NCI-H2029 treated with DMSO at 0.1 percent for 48 hours (cell line): ENCODE data around the gene TRIM23.

Source experiments
- DNase-seq: peaks from one replicate; lab custom pipeline; 2025; lab: John Stamatoyannopoulos, UW

TRIM23 gene

GRCh38 chr5:65563777-65564176 is 60.4 kb downstream of the TRIM23 start:
- DNase-seq, result no peak

DNA sequence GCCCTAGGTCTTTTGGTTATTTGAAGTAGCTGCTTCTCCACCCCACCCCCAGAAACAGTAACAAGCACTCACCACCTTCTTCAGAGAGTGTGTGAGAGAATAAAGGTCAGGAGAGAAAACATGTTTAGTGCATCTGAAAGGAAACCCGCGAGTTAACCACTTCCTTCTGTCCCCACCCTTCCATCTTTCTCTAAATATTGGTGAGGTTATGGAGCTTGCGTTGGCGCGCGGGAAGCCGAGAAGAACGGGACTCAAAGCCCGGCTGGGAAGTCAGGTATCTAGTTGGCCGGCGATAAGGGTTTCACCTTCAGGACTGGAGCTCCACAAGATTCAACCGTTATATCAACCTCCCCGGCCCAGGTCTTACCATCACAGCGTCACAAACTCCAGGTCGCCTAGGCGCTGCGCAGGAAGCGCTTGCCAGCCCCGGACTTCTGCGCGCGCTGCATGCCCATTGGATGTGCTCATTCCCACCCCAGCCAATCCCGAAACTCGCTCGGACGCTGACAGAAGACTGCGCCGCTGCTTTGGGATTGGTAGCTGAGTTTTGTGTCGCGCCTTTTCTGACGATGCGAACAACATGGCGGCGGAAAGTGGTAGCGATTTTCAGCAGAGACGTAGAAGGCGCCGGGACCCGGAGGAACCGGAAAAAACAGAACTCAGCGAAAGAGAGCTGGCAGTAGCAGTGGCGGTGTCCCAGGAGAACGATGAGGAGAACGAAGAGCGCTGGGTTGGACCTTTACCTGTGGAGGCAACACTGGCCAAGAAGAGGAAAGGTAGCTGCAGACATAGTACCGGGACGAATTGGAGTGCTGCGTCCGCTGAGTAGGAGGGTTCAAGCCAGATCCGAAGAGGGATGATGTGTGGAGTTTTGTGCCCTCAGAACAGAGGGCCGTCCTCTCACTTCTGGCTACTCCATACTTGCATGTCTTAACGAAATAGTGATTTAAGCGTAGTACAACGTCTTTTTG is 61.1 kb downstream of the TRIM23 start, which contains the start of the genes CENPK and PPWD1:
Gene CENPK, minus strand, starts transcription at position 438 of the 971 bp plus-strand sequence. CDS start 8,261 bp downstream, outside the sequence.
Gene PPWD1, plus strand, starts transcription at position 566 of the 971 bp plus-strand sequence. Its CDS starts 15 bp downstream, at position 581.
- peak; percentile 92 for DNase-seq

DNA sequence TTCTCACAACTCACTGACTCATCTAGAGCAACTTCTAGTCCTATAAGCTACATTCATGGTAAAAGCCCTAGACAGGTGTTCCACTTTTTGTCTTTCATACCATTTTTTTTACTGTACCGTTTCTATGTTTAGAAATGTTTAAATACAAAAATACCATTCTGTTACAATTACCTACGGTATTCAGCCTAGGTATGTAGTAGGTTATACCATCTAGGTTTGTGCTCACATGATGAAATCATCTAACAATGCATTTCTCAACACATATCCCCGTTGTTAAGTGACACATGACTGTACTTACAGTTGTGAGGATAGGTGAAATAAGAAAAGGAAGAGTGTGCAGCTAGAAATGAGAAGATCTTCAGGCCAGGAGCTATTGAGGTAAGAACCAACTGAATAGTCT is 67.4 kb downstream of the TRIM23 start:
- no peak for DNase-seq

DNA sequence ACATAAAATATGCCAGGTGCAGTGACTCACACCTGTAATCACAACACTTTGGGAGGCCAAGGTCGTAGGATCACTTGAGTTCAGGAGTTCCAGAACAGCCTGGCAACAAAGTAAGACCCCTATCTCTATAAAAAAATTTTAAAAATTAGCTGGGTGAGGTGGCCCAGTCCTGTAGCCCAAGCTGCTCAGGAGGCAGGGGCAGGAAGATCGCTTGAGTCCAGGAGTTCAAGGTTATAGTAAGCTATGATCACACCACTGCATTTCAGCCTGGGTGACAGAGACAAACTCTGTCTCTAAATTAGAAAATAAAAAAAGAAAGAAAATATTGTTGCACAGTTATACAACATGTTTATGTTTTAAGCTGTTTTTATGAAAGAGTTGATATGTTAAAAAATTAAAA is 68.0 kb downstream of the TRIM23 start:
- no peak for DNase-seq

DNA sequence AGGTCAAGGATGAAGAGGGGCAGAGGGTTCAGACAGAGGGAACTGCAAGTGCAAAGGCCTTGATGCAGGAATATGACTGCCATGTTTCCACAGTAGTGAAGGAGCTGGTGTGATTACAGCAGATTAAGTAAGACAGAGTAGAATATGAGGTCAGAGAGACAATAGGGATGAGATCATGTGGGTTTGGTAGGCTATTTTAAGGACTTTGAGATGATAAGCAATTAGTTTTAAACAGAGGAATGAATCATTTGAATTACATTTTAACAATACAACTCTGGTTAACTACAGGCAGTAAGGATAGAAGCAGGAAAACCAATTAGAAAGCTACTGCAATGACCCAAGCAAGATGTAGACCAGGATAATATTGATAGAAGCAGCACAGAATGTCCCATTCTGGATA is 68.8 kb downstream of the TRIM23 start:
- no peak for DNase-seq

- no peak for DNase-seq
Measured at GRCh38 chr5:65553941-65554340, 70.2 kb downstream of the TRIM23 start.

- no peak for DNase-seq
Measured at GRCh38 chr5:65548281-65548680, 75.9 kb downstream of the TRIM23 start.

DNA sequence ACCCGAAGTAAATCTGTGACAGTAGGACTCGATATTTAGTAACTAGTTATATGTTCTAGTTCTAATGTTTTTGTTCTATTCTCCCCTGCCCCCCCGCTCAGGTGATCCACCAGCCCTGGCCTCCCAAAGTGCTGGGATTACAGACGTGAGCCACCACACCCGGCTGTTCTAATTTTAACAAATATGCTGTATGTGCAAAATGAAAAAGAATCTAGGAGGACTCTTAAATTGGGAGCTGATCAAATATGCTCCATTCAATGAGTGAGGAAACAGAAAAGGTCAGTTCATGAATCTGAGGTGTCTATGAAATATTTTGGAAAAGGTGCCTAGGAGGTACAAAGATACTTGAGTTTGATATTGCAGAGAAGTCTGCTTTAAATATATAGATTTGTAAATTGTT is 78.0 kb downstream of the TRIM23 start:
- no peak for DNase-seq

DNA sequence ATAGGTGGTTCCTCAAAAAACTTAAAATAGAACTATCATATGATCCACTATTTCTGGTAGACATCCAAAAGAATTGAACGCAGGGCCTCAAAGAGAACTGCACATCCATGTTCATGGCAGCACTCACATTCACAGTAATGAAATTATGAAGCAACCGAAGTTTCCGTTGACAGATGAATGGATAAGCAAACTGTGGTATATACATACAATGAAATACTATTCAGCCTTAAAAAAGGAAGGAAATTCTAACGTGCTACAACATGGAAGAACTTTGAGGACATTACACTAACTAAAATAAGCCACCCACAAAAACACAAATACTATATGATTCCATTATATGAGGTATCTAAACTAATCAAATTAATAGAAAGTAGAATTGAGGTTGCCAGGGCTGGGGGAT is 79.7 kb downstream of the TRIM23 start:
- DNase-seq, result no peak

DNA sequence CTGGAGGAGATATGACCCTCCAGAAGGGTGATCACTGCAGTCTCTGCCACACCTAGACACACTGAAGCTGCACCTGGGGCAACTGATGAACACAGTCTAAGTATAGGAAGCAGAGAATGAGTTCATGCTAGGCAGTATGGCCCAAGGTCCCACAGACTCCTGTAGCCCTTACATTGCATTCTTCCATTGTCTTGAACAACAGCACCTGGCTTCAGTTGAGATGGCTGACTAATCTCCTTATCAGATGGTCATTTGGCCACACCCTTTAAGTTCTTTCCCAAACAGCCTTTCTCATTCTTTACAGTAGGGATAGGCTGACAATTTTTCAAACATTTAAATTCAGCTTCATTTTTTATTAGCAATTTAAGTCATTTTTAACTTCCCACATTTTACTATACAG is 84.3 kb downstream of the TRIM23 start:
- no peak for DNase-seq
